HEK293 (cell line): Measurements from ENCODE around the gene TANK.
A peak's percentile ranks its signal among the peaks of the same experiment; 100 is the strongest.

Experiments used
- CTCF ChIP-seq: fragments of 450-650 bp; formaldehyde crosslinking; IDR thresholded peaks from 2 replicates; pipeline ENCODE4 v1.5.1; 2016; ENCODE audit warnings: missing biosample characterization, missing genetic modification characterization
- GLI2 ChIP-seq: fragments of 450-650 bp; formaldehyde crosslinking; IDR thresholded peaks from 2 replicates; pipeline ENCODE4; 2017; ENCODE audit warnings: missing biosample characterization, missing genetic modification characterization, low read depth, borderline replicate concordance
- GLIS2 ChIP-seq: fragments of 450-650 bp; formaldehyde crosslinking; IDR thresholded peaks from 2 replicates; pipeline ENCODE4 v1.5.1; 2016; ENCODE audit warnings: missing biosample characterization, missing genetic modification characterization
- INSM2 ChIP-seq: fragments of 450-650 bp; formaldehyde crosslinking; IDR thresholded peaks from 2 replicates; pipeline ENCODE4 v1.5.1; 2016; ENCODE audit warnings: missing biosample characterization, missing genetic modification characterization
- PRDM4 ChIP-seq: fragments of 450-650 bp; formaldehyde crosslinking; IDR thresholded peaks from 2 replicates; pipeline ENCODE4 v1.5.1; 2017; ENCODE audit warnings: missing biosample characterization, missing genetic modification characterization
- SCRT1 ChIP-seq: fragments of 450-650 bp; formaldehyde crosslinking; IDR thresholded peaks from 2 replicates; pipeline ENCODE4 v1.5.1; 2016; ENCODE audit warnings: missing biosample characterization, missing genetic modification characterization, borderline replicate concordance
- ZBTB6 ChIP-seq: fragments of 450-650 bp; formaldehyde crosslinking; IDR thresholded peaks from 2 replicates; pipeline ENCODE4 v1.5.1; 2017; ENCODE audit warnings: missing biosample characterization, missing genetic modification characterization
- ZFP37 ChIP-seq: fragments of 450-650 bp; formaldehyde crosslinking; IDR thresholded peaks from 2 replicates; pipeline ENCODE4 v1.5.1; 2016; ENCODE audit warnings: missing biosample characterization, missing genetic modification characterization
- ZNF169 ChIP-seq: fragments of 450-650 bp; formaldehyde crosslinking; IDR thresholded peaks from 2 replicates; pipeline ENCODE4 v1.5.1; 2016; ENCODE audit warnings: missing biosample characterization, missing genetic modification characterization
- ZNF2 ChIP-seq: fragments of 450-650 bp; formaldehyde crosslinking; IDR thresholded peaks from 2 replicates; pipeline ENCODE4 v1.5.1; 2016; ENCODE audit warnings: missing biosample characterization, missing genetic modification characterization
- ZNF202 ChIP-seq: fragments of 450-650 bp; formaldehyde crosslinking; IDR thresholded peaks from 2 replicates; pipeline ENCODE4 v1.5.1; 2016; ENCODE audit warnings: missing biosample characterization, missing genetic modification characterization, borderline replicate concordance
- ZNF211 ChIP-seq: fragments of 450-650 bp; formaldehyde crosslinking; IDR thresholded peaks from 2 replicates; pipeline ENCODE4 v1.5.1; 2016; ENCODE audit warnings: low read depth, missing biosample characterization, missing genetic modification characterization
- ZNF221 ChIP-seq: fragments of 450-650 bp; formaldehyde crosslinking; IDR thresholded peaks from 2 replicates; pipeline ENCODE4 v1.5.1; 2017; ENCODE audit warnings: missing biosample characterization, missing genetic modification characterization, borderline replicate concordance
- ZNF280C ChIP-seq: fragments of 450-650 bp; formaldehyde crosslinking; IDR thresholded peaks from 2 replicates; pipeline ENCODE4 v1.5.1; 2016; ENCODE audit warnings: missing biosample characterization, missing genetic modification characterization
- ZNF341 ChIP-seq: fragments of 450-650 bp; formaldehyde crosslinking; IDR thresholded peaks from 2 replicates; pipeline ENCODE4; 2016; ENCODE audit warnings: low read depth, missing biosample characterization, missing genetic modification characterization
- ZNF394 ChIP-seq: fragments of 450-650 bp; formaldehyde crosslinking; IDR thresholded peaks from 2 replicates; pipeline ENCODE4 v1.5.1; 2016; ENCODE audit warnings: missing biosample characterization, missing genetic modification characterization, mild to moderate bottlenecking, moderate library complexity, borderline replicate concordance
- ZNF416 ChIP-seq: fragments of 450-650 bp; formaldehyde crosslinking; IDR thresholded peaks from 2 replicates; pipeline ENCODE4 v1.5.1; 2016; ENCODE audit warnings: missing biosample characterization, missing genetic modification characterization
- ZNF433 ChIP-seq: fragments of 450-650 bp; formaldehyde crosslinking; IDR thresholded peaks from 2 replicates; pipeline ENCODE4 v1.5.1; 2016; ENCODE audit warnings: missing biosample characterization, missing genetic modification characterization, low read depth
- ZNF544 ChIP-seq: fragments of 450-650 bp; formaldehyde crosslinking; IDR thresholded peaks from 2 replicates; pipeline ENCODE4 v1.5.0; 2017; ENCODE audit warnings: missing biosample characterization, missing genetic modification characterization
- ZNF555 ChIP-seq: fragments of 450-650 bp; formaldehyde crosslinking; conservative IDR thresholded peaks from 2 replicates; pipeline ENCODE4 v1.5.1; 2017; ENCODE audit warnings: missing biosample characterization, mild to moderate bottlenecking, missing genetic modification characterization, inconsistent platforms
- ZNF571 ChIP-seq: fragments of 450-650 bp; formaldehyde crosslinking; IDR thresholded peaks from 2 replicates; pipeline ENCODE4 v1.5.0; 2017; ENCODE audit warnings: missing biosample characterization, missing genetic modification characterization
- ZNF645 ChIP-seq: fragments of 450-650 bp; formaldehyde crosslinking; IDR thresholded peaks from 2 replicates; pipeline ENCODE4; 2016; ENCODE audit warnings: missing biosample characterization, missing genetic modification characterization
- ZNF664 ChIP-seq: fragments of 450-650 bp; formaldehyde crosslinking; IDR thresholded peaks from 2 replicates; pipeline ENCODE4 v1.5.1; 2016; ENCODE audit warnings: missing biosample characterization, missing genetic modification characterization
- ZNF830 ChIP-seq: fragments of 450-650 bp; IDR thresholded peaks from 2 replicates; pipeline ENCODE4 v1.5.0; 2018; ENCODE audit warnings: missing biosample characterization, missing genetic modification characterization, low read depth, mild to moderate bottlenecking, moderate library complexity
- ZSCAN4 ChIP-seq: fragments of 450-650 bp; formaldehyde crosslinking; IDR thresholded peaks from 2 replicates; pipeline ENCODE4 v1.5.1; 2017; ENCODE audit warnings: missing biosample characterization, missing genetic modification characterization

TANK gene

GRCh38 chr2:161160226-161161073 is at the start of gene TANK (continued):
- no peak for TF ChIP-seq ZNF571 (tag by site-specific recombination)
- TF ChIP-seq ZFP37 (tag by site-specific recombination), result peak; percentile 87; the same call in 1 of the 2 replicates
- TF ChIP-seq ZNF202 (tag by site-specific recombination), result no peak
- TF ChIP-seq GLIS2 (tag by site-specific recombination), result no peak
- no peak for TF ChIP-seq ZNF433 (tag by site-specific recombination)
- TF ChIP-seq ZNF394 (tag by site-specific recombination), result peak; percentile 53; the same call in 1 of the 2 replicates
- no peak for TF ChIP-seq GLI2
- no peak for TF ChIP-seq ZNF555
- TF ChIP-seq CTCF, result 0 out of 2 replicates have a peak, but pooled peaks have one; percentile 24
- no peak for TF ChIP-seq ZNF221 (tag by site-specific recombination)
- TF ChIP-seq INSM2 (tag by site-specific recombination), result no peak; the same call in 1 of the 2 replicates
- no peak for TF ChIP-seq ZNF645
- no peak for TF ChIP-seq ZNF664 (tag by site-specific recombination)
- TF ChIP-seq ZNF341, result peak; percentile 91
- TF ChIP-seq ZNF280C (tag by site-specific recombination), result no peak
- no peak for TF ChIP-seq PRDM4 (tag by site-specific recombination)
- no peak for TF ChIP-seq ZNF416 (tag by site-specific recombination)
- TF ChIP-seq ZNF211 (tag by site-specific recombination), result no peak
- peak; percentile 71; the same call in 1 of the 2 replicates for TF ChIP-seq ZNF2 (tag by site-specific recombination)
- no peak for TF ChIP-seq SCRT1 (tag by site-specific recombination)
- TF ChIP-seq ZNF169 (tag by site-specific recombination), result no peak
- no peak for TF ChIP-seq ZNF544 (tag by site-specific recombination)
- no peak for TF ChIP-seq ZNF830 (tag by site-specific recombination)
- no peak for TF ChIP-seq ZSCAN4 (tag by site-specific recombination)
- no peak for TF ChIP-seq ZBTB6 (tag by site-specific recombination)
